Measurements from ENCODE around the gene PACRG. TPM values are rescaled to one million over a fixed set of nuclear protein-coding genes. Genes with fewer than 3 reads are reported as not detected.

The PACRG gene
- total and polyA plus RNA-seq, 2 of the 13 experiments (the other 11 are each of a cell fraction or from before 2014, with no cell fraction given), result 0.13 TPM; not detected in 1

- ChIA-PET CTCF (ENCODE audit: low intra/inter-chr PET ratio, low total read pairs) (no interaction called here), POLR2A (no interaction called here)
- BruUV-seq (replicated peaks), result no TSS peak
- ATAC-seq (no peak), DNase-seq (ENCODE audit: low spot score) (no peak), FAIRE-seq (no peak)
- intact Hi-C loops (cut with micrococcal nuclease; ENCODE audit: unreplicated experiment) (no loop called here), in situ Hi-C loops (cut with HindIII; ENCODE audit: extremely low pct_ligation_motif_present, low pct_unique_long_range_greater_than_20kb) (no loop called here)
- Histone ChIP-seq H4K20me1 (ENCODE audit: insufficient read depth, low read length) (no peaks in the 10 kb centered on the region), H3K27ac (ENCODE audit: extremely low read length, insufficient read depth, low read length) (no peak overlapping the region), H3K4me2 (ENCODE audit: low read depth, low read length) (no peak overlapping the region), H3K36me3 (replicated peaks in 1 of 2; ENCODE audit: control insufficient read depth in 1 of 2, insufficient read depth in 2 of 2, low read length in 2 of 2) (no peaks in the 10 kb centered on the region), H3K4me3 (replicated peaks in 1 of 3; ENCODE audit: insufficient read depth in 1 of 3, low read depth in 2 of 3, low read length in 3 of 3) (no peak overlapping the region), H3K4me1 (ENCODE audit: insufficient read depth, low read length) (no peaks in the 10 kb centered on the region), H3K9ac (ENCODE audit: insufficient read depth, low read depth, low read length) (no peak overlapping the region), H3K27me3 (ENCODE audit: control insufficient read depth in 1 of 2, insufficient read depth in 2 of 2, low read length in 2 of 2) (peaks cover 2 to 13% of the 10 kb centered on the region in 2 experiments; a peak in 4 of 5 replicates), H2AFZ (ENCODE audit: low read length) (no peak overlapping the region), H3K79me2 (ENCODE audit: insufficient read depth, low read length) (no peaks in the 10 kb centered on the region), H3K9me3 (ENCODE audit: low read length) (no peaks in the 10 kb centered on the region)
- TF ChIP-seq HOXA9 (CRISPR knock-in tag; IDR thresholded peaks at IDR 0.05; ENCODE audit: borderline replicate concordance), result no peak
- no peak for TF ChIP-seq RBAK (CRISPR knock-in tag; IDR thresholded peaks at IDR 0.05)
- no peak for TF ChIP-seq UBTF (CRISPR knock-in tag; IDR thresholded peaks at IDR 0.05)
- TF ChIP-seq ARID3A (IDR thresholded peaks at IDR 0.05; ENCODE audit: low read depth, low read length), result no peak
- no peak for TF ChIP-seq PCBP1 (IDR thresholded peaks at IDR 0.05; ENCODE audit: borderline replicate concordance, low read depth, low read length)
- TF ChIP-seq HNF4A (CRISPR knock-in tag; IDR thresholded peaks at IDR 0.05), result no peak
- no peak for TF ChIP-seq ZNF598 (CRISPR knock-in tag; IDR thresholded peaks at IDR 0.05; ENCODE audit: borderline replicate concordance)
- TF ChIP-seq, protein P1, sequence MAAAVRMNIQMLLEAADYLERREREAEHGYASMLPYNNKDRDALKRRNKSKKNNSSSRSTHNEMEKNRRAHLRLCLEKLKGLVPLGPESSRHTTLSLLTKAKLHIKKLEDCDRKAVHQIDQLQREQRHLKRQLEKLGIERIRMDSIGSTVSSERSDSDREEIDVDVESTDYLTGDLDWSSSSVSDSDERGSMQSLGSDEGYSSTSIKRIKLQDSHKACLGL (CRISPR knock-in tag; IDR thresholded peaks at IDR 0.05), result no peak
- no peak for TF ChIP-seq ZNF615 (CRISPR knock-in tag; IDR thresholded peaks at IDR 0.05; ENCODE audit: borderline replicate concordance)
- no peak for TF ChIP-seq SIN3B (IDR thresholded peaks at IDR 0.05; ENCODE audit: low read length)
- 67% methylated on average over 8 of the region's 8 CpGs for WGBS (ENCODE audit: low lambda C conversion rate)
Measured at GRCh38 chr6:163287626-163288025, 559.9 kb downstream of the PACRG start.
